CD4-positive, alpha-beta T cell treated with Interleukin-6 for 4 hours (primary cell): ENCODE measurements around the gene BHLHE23.
A peak's percentile ranks its signal among the peaks of the same experiment; 100 is the strongest.

Experiments used
- DNase-seq: peaks from one replicate; pipeline ENCODE4 v3.0.0-alpha.2; 2020; ENCODE audit warnings: mixed read lengths

The BHLHE23 gene

GRCh38 chr20:63024573-63025392 is 18.0 kb upstream of the BHLHE23 start:
- DNase-seq: no peak

DNA sequence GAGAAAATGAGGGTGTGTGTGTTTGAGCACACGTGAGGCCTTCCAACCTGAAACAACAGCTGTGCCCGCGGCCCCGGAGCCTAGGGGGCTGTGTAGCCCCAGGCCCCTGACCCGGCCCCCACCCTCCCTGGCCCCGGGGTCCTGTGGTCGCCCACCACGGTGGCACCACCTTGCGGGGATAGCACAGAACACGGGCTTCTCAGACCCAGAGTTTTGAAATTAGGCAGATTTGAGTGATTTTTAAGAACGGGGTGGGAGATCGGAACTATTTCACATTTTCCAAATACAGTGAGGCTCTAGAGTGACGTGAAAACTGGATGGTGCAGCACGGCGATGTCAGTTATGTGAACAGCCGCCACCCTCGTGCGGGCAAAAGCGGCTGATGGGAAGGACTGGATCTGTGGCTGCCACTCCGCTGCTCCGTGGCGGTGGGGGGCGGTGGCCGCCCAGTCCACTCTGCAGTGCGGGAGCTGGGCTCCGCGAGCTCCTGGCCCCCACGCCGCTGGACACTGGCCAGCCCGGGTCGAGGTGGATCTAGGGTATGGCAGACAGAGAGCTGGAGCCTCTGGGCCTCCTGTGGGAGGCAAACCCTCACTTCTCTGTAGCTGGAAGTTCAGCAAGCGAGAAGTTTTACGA is 17.3 kb upstream of the BHLHE23 start:
- DNase-seq: no peak

GRCh38 chr20:63023071-63023935 is 16.5 kb upstream of the BHLHE23 start:
- no peak for DNase-seq

DNA sequence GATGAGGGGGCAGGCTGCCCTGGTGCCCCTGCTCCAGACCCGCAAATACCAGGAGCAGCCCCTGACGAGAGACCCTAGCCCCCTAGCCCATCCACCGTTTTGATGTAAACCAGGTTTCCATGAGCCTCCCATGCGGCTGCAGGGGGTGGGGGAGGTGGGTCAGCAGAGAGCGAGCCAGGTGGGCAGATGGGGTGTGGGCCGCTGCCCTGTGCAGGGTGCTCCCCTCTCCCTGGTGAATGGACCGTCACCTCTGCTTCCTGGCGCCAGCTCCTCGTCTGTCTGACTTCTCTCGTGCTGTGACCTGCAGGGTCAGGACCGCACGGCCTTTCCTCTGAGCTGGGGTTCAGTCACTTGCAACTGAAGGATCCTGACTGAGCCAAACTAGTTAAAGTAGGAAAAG is 15.7 kb upstream of the BHLHE23 start:
- no peak for DNase-seq

DNA sequence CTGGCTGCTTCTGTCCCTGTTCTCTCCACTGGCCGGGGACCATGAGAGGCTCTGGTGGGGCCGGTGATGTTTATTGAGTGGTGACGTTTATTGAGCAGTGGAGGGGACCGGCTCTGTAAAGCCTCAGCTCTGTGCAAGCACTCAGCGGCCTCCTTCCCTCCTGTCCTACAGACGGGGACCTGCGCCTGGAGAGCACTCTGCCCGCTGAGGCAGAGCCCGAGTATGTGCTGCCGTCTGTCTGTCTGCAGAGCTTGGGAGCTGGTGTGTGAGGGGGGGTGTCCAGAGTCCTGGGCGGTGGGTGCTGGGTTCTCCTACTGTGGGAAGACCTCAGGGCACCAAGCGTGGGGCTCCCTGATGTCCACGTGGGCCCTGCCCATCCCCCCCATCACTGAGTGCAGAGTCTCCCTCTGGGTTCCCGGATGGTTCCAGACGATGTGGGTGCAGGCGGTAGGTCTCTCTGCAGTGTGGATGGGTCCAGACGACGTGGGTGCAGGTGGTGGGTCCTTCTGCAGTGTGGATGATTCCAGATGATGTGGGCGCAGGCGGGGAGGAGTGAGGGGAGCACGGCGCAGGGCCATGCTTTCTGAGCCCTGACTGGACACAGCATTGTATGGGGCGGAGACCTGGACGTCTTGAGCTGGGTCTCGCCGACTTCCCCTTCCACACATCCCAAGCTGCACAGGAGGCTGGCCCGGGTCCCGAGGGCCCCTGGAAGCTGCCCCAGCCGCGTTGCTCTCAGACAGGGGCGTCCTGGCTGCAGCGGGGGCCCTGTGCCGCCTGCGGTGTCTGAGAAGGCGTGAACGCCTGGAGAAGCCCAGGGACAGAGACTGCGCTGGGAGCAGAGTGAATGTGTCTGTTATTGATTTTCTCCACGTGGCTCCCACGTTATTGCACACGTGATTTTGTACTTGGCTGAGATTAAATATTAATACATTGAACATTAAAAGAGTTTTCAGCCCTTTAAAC is 14.9 kb upstream of the BHLHE23 start:
- DNase-seq: no peak

- no peak for DNase-seq
These were observed 13.9 kb upstream of the BHLHE23 start for GRCh38 chr20:63020681-63021080.

GRCh38 chr20:63017826-63018411 is 11.2 kb upstream of the BHLHE23 start:
- DNase-seq: no peak

DNA sequence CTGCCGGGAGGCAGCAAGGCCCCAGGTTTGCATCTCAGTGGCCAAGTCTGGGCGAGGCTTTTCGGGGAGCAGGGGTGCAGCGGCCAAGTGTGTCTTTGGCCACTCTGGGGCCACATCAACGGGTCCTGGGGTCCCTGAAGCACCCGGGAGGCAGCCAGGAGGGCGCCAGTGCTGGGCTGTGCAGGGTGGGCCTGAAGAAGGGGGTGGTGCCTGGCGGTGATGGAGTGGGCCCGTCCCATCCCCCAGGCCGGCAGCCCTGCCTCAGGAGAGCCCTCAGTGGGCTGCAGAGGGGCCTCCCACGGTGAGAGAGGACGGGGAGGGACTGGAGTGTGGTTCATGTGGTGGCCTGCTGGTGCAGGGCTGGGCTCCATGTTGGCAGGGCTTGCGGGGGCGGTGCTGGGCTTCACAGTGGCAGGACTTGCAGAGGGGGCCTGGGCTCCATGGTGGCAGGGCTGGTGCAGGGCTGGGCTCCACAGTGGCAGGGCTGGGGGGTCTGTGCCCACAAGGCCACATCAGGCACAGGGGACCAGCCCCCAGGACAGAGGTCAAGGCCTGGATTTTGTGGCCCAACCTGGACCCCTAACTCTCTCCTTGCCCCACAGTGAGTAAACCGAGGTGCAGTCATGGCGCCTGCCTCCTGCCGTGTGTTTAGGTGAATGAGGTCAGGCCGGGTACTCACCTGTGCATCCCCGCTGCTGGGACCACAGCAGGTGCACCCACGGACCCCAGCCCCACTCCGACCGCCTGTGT is 10.5 kb upstream of the BHLHE23 start:
- no peak for DNase-seq

GRCh38 chr20:63016514-63017075 is 9.8 kb upstream of the BHLHE23 start:
- DNase-seq: no peak

DNA sequence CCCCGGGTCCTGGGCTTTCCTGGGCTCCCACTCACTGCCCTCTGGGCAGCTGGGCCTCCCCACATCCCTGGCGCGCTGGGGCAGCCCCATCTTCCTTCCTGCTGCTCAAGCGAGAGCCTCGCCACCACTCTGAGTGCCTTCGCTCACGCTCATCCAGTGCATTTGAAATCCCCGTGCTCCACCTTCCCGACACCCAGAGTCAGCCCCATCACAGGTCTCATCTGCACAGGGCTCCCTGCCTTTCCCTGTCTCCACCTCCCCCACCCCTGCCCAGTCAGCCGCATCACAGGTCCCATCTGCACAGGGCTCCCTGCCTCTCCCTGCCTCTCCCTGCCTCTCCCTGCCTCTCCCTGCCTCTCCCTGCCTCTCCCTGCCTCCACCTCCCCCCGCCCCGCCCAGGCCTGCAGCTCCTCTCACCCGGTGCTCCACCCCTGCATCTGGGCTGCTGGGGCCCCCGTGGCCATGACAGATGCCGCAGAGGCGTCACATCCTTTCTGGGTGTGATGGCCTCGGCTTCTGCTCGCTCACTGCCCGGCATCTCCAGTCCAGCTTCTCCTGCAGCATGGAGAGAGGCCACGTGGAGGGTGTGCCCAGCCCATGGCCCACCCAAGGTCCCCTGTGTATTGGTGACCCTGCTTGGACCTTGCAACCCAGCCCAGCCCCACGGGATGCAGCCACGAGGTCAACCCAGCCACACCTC is 9.0 kb upstream of the BHLHE23 start:
- no peak for DNase-seq

DNA sequence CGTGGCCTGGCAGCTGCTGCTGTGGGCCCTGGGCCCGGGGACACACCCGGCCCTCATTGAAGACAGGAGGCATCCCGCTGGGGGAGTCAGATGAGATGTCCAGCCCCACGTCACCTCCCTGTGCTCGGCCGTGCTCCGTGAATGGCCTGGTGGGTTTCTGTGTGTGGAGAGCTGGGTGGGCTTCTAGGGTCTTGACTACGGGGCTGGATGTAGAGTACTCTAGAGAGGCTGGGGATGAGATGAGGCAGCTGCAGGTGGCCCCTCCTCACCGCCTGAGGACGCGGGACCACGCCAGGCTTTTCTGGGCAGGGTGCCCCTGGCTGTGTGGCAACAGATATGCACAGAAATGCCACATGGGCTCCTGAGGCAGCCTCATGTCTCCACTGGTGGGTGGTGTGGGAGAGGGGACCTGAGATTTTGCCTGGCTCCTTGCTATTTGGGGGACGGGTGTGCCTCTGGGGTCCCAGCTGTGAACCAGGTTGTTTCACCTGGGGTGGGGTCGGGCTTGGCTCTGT is 8.4 kb upstream of the BHLHE23 start:
- no peak for DNase-seq

DNA sequence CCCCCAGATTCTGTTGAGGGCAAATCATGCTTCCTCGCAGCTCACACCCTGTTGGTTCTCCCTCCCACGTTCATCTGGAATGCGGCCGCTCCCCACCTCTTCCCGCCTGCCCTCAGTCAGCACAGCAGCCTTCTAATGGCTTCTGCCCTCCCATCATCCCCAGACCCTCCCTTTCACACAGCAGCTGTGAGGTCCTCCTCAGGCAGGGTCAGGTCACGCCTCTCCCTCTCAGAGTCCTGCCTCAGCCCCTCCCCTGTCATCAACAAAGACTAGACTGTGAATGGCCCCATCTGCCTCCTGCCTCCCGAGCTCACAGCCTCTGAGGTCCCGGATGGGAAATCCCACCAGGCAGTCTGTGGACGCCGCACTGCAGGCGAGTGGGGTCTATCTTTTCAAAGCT is 7.9 kb upstream of the BHLHE23 start:
- no peak for DNase-seq

- DNase-seq: no peak
These were observed 7.5 kb upstream of the BHLHE23 start for GRCh38 chr20:63014287-63014686.

- no peak for DNase-seq
These were observed 6.4 kb upstream of the BHLHE23 start for GRCh38 chr20:63013207-63013606.

DNA sequence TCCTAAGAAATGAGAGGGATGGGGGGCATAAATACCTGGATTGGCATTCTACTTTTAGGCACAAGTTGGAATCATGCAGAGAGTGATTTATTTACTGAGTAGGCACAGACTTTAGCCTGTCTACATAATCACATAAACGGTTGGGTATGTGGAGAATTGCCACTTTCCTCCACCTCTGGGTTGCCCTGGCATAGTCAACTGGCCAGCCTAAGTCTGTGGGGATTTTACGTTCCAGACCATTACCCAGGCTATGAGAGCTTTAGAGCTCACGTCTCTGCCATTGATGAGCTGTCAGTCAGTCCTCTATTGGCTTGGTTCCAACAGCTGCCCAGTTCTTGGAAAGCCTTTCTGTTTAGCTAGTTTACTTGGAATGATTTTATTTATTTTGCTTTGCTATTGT is 5.0 kb upstream of the BHLHE23 start:
- DNase-seq: no peak

DNA sequence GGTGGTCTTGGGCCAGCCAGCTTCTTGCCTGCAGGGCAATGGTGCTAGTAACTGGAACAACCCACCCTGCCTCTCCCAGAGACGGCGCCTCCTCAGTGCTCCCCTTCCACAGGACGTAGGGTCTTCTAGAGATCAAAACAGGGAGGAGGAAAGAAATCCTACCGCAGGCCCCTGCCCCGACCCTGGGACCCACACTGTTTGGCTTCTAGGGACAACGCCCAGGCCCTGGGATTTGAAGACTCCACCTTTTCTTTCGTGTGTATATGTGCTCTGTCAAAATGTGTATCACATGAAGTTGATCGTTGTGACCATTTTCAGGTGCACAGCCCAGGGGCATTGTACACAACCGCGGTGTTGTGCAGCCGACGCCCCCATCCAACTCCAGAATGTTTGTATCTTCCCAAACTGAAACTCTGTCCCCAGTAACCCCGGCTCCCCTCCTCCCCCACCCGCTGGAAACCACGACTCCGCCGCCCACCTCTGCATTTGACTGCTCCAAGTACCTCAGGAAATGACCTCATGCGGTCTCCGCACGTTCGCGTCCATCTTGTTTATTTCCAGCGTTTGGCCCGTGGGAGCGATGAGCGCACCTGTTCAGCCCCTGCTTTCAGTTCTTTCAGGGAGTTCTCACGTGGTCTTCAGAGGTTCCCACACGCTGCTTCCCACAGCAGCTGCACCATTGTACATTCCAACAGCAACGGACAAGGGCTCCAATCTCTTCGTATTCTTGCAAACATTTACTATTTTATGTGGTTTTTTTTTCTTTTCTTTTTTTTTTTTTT is 3.4 kb upstream of the BHLHE23 start:
- DNase-seq: peak; percentile 72

GRCh38 chr20:63009045-63009961 is 2.5 kb upstream of the BHLHE23 start:
- DNase-seq: peak; percentile 89

DNA sequence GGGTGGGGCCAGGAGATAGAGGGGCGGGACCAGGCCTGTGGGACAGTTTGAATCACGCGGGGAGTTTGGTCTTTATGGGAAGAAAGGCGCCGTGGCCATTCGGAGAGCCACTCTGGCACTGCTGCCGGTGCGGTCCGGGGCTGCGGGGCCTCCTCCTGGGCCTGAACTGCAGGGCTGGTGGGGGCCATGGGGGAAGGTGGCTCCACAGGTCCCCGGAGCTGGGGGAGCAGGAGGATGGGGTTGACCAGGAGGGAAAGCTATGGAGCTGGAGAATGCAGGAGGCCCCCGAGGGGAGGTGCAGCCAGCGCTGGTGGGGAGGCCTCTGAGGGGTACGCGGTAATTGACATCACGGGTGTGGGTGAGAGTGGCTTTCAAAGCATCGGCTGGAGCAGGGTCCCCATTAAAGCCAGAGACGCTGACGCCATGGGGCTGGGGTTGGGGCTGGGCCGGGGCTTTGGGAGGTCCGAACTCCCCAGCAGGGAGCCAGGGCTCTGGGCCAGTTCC is 1.8 kb upstream of the BHLHE23 start:
- DNase-seq: no peak
